Activated gamma-delta T cell treated with Interleukin-2 at 50 U/mL for 16 hours (primary cell): Measurements from ENCODE around the gene SETD1B.
"Not testable (repeated sequence)": the region's sequence is repeated elsewhere in the genome, so short reads cannot be mapped to it uniquely, and the experiment has no call there.

Experiments used
- DNase-seq: peaks from one replicate; pipeline ENCODE4 v3.0.0-alpha.2; 2020

SETD1B gene

DNA sequence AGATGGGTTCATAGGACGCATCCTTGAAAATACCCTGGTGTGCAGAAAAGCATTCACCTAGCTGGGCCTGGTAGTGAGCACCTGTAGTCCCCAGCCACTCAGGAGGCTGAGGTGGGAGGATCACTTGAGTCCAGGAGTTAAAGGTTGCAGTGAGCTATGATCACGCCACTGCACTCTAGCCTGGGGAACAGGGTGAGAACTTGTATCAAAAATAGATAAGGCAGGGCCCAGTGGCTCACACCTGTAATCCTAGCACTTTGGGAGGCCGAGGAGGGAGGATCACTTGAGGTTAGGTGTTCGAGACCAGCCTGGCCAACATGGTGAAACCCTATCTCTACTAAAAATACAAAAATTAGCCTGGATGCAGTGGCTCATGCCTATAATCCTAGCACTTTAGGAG lies 56.9 kb downstream of the SETD1B start:
- DNase-seq, result not testable (repeated sequence)

DNA sequence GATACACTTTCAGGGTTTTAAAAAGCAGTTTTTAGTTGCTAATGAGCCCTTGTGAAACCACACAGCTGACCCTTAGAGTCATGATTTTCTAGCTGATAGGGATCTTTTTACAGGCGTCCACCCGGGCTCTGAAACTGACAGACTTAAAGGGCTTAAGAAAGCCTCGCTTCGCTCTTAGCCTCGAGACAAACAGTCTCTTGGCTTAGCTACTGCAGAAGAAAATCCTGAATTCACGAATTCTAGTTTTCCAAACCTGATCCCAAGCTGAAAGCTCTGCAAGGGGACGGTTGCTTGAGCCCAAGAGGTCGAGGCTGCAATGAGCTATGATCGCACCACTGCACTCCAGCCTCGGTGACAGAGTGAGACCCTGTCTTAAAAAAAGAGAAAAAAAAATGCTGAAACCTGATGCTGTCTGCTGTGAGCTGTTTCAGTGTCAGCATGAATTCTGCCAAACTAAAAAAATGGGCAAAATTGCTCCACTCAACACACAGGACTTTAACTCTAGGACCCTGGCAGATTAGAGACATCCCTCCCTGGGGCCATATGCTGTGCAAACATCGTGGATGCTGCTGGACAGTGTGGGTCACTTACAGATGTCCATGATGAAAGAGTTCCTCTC lies 57.9 kb downstream of the SETD1B start:
- no peak for DNase-seq

DNA sequence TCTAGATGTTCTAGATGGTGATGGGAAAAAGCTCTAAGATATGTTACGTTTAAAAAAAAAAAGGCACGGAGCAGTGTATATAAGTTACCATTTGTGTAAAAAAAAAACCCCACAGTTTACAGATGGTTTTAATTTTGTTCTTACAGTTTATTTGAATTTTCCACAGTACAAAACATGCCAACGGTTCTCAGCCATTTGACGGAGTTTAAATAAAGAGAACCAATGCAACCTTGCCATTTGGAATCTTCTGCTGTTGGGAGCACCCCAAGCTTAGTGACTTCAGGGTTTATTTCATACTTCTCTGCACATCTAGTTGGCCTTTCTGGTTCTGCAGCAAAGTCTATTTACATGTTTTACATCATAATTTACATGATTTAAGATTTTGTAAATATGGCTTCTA lies 62.5 kb downstream of the SETD1B start:
- DNase-seq, result no peak

- not testable (repeated sequence) for DNase-seq
These were observed 65.4 kb downstream of the SETD1B start for GRCh38 chr12:121869229-121869628.

DNA sequence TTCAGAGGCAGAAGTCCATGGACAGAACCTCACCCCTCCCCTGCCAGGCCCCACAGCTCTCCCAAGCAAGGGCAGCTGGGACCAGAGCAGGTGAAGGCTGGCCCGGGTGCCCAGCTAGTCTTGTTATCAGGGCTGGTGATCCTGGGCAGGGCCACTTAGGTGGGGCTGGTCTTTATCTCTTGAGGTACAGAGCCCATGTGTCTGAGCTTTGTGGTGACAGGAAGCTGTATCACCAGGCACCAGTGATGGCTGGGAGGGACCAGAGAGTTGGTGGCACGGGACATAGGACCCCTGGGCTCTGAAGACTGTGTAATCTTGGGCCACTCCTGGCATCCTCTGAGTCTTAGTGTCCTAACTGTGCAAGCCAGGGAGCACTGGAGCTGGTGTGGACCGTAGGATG lies 67.7 kb downstream of the SETD1B start:
- no peak for DNase-seq

- no peak for DNase-seq
These were observed 68.9 kb downstream of the SETD1B start for GRCh38 chr12:121872546-121873215.

DNA sequence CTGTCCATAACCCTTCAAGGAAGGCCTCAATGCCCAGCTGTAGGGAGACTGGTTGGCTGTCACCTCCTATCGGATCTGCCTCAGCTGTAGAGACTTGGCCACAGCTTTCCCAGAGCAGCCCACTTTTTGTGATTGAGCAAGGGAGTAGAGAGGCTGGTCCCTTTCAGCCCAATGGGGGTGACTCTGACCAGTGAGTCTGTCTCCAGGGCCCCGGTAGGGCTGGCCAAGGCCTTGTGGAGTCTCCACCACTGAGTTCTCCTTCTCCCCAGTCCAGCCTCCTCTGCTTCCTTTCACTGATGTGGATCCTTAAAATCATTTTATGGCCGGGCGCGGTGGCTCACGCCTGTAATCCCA lies 69.4 kb downstream of the SETD1B start:
- no peak for DNase-seq

DNA sequence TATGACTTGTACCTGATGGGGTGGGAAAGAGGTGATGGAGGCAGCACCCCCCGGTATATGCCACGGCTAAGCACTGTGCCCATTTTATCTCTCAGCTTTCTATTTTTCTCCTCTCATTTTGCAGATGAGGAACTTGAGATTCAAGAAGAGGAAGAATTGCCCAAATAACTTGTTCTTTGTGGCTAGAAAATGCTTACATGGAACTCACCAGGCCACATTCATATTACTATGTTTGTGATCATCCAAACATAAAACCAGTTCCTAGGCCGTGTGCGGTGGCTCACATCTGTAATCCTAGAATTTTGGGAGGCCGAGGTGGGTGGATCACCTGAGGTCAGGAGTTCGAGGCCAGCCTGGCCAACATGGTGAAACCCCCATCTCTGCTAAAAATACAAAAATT lies 70.3 kb downstream of the SETD1B start:
- DNase-seq, result no peak

GRCh38 chr12:121875582-121875981 lies 71.8 kb downstream of the SETD1B start:
- no peak for DNase-seq

DNA sequence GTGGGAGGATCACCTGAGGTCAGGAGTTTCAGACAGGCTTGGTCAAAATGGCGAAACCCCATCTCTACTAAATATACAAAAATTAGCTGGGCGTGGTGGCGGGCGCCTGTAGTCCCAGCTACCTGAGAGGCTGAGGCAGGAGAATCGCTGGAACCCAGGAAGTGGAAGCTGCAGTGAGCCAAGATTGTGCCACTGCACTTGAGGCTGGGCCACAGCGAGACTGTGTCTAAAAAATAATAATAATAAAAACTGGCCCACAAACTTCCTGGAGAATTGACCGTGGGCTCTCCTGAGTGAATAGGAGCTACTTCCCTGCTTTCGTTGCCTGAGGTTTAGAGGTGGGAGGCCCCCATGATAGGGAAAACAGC lies 72.3 kb downstream of the SETD1B start:
- DNase-seq, result not testable (repeated sequence)
